A673 (cell line): ENCODE results near the gene KERA.

Source experiments
- EZH2 ChIP-seq: fragments of 200-600 bp; sonication (generic); IDR thresholded peaks from 2 replicates; pipeline ENCODE4 v1.6.1; 2017; ENCODE audit warnings: borderline replicate concordance, low read depth, mild to moderate bottlenecking, mixed read lengths, antibody characterized with exemption, low read length; ENCODE audit not compliant: poor library complexity, severe bottlenecking
- TF ChIP-seq, protein P1 (sequence below): fragments of 300-800, 200-600 bp; sonication (generic); conservative IDR thresholded peaks from 2 replicates; pipeline ENCODE4 v1.5.1; 2017; ENCODE audit warnings: low read depth, mild to moderate bottlenecking, antibody characterized with exemption, low read length, moderate library complexity, mixed read lengths

DNA sequence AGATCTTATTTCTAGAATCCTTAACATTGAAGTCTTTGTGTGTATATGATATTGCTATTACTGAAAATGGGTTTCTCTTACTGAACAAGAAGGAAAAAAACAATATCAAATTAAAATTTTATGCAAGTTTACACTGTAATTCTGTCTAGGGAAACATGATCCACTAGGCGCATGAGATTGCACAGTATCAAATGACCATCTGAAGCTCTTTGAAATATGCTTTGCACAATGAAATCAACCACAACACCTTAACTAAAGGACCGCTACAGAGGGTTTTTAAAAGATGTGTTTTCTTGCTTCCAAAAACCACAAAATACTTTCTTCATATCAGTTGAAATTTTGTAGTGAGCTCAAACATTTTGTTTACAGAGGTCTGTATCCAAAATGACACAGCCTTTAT lies 15.1 kb upstream of the KERA start:
- TF ChIP-seq, protein P1, sequence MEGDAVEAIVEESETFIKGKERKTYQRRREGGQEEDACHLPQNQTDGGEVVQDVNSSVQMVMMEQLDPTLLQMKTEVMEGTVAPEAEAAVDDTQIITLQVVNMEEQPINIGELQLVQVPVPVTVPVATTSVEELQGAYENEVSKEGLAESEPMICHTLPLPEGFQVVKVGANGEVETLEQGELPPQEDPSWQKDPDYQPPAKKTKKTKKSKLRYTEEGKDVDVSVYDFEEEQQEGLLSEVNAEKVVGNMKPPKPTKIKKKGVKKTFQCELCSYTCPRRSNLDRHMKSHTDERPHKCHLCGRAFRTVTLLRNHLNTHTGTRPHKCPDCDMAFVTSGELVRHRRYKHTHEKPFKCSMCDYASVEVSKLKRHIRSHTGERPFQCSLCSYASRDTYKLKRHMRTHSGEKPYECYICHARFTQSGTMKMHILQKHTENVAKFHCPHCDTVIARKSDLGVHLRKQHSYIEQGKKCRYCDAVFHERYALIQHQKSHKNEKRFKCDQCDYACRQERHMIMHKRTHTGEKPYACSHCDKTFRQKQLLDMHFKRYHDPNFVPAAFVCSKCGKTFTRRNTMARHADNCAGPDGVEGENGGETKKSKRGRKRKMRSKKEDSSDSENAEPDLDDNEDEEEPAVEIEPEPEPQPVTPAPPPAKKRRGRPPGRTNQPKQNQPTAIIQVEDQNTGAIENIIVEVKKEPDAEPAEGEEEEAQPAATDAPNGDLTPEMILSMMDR, result no peak
- TF ChIP-seq EZH2, result no peak
